H1 (cell line): ENCODE measurements around the gene HSD17B13. TPM values are rescaled to one million over a fixed set of nuclear protein-coding genes. Genes with fewer than 3 reads are reported as not detected.

Source experiments
- ATF2 ChIP-seq: IDR thresholded peaks from 2 replicates; pipeline ENCODE4 v1.6.1; 2012; ENCODE audit warnings: low read length, inconsistent platforms
- ATF3 ChIP-seq: IDR thresholded peaks from 2 replicates; pipeline ENCODE4 v1.6.1; 2011; ENCODE audit warnings: low read depth, mild to moderate bottlenecking, low read length; ENCODE audit not compliant: insufficient read depth
- CTBP2 ChIP-seq: IDR thresholded peaks from 2 replicates; pipeline ENCODE4 v1.7.0; 2011; ENCODE audit warnings: borderline replicate concordance, mild to moderate bottlenecking, moderate library complexity, mixed read lengths, low read length; ENCODE audit not compliant: insufficient read depth, insufficient read length
- HDAC2 ChIP-seq, 2 experiments: fragments of 300-600 bp in 1 of 2; sonication (generic) in 1 of 2; IDR thresholded peaks; 2 replicates each; pipeline ENCODE4 v1.6.1; 2011 to 2012; ENCODE audit warnings: low read depth in 2 of 2, low read length in 2 of 2, mild to moderate bottlenecking in 2 of 2, moderate library complexity in 2 of 2, borderline replicate concordance in 1 of 2, inconsistent platforms in 1 of 2
- polyA plus RNA-seq, 7 experiments: library from polyadenylated mRNA; depleted of rRNA in 3 of 7; stranded (reverse) in 5 of 7; unstranded in 2 of 7; fragments of >200 nt in 5 of 7; fragments of 200-250 nt in 2 of 7; gene quantifications; 1 replicate in 5 of 7; 2 replicates in 1 of 7; 4 replicates in 1 of 7; pipeline versions ENCODE4 v1.2.1 to v1.2.3, GENCODE V29; 2011 to 2013; ENCODE audit warnings: missing spikeins in 2 of 7, mixed read lengths in 2 of 7
- total RNA-seq: library from RNA; stranded (reverse); fragmentation: NEBNext Ultra II Directional; extraction: Animal tissue kit (Norgen Biotek cat#: 25700); gene quantifications from 2 replicates; pipeline ENCODE4 v1.2.1, GENCODE V29; 2021

HSD17B13 gene
- total and polyA plus RNA-seq, 2 of the 8 experiments (the other 6 are each of a cell fraction or from before 2014, with no cell fraction given): 0.09 to 0.13 TPM

- TF ChIP-seq ATF3 (no peak), ATF2 (no peak), CTBP2 (no peak), HDAC2 (IDR thresholded peaks at IDR 0.05; ENCODE audit: borderline replicate concordance in 1 of 2, low read depth in 2 of 2, low read length in 2 of 2) (no peak)
Measured at GRCh38 chr4:87370068-87370467, 47.4 kb upstream of the HSD17B13 start (continued).
